ENCODE results near the gene ATP5F1D. TPM values are rescaled to one million over a fixed set of nuclear protein-coding genes. Genes with fewer than 3 reads are reported as not detected.

The ATP5F1D gene
- total RNA-seq, 2 donors from 2014 or later = 156 to 157 TPM

- DNase-seq = no peak
- no peak for TF ChIP-seq POLR2A (IDR thresholded peaks at IDR 0.05)
- no peak for TF ChIP-seq CTCF (IDR thresholded peaks at IDR 0.05)
- ATAC-seq = no peak
- no peaks in the 10 kb centered on the region for H3K27me3 ChIP-seq
- 91 to 93% methylated on average over 3 to 16 of the region's 16 CpGs for WGBS, 2 donors
- intact Hi-C loops (cut with DNase I) = no loop called here
- no peak overlapping the region for H3K4me3 ChIP-seq
- H3K27ac ChIP-seq = no peak overlapping the region
- H3K4me1 ChIP-seq = peaks cover 10% of the 10 kb centered on the region
- no peaks in the 10 kb centered on the region for H3K9me3 ChIP-seq
- peaks cover 5 to 8% of the 10 kb centered on the region in 2 donors for H3K36me3 ChIP-seq (replicated peaks in 1 of 2; ENCODE audit: insufficient read depth in 1 of 2, low read depth in 2 of 2)
Observed at GRCh38 chr19:1224847-1225246, 16.7 kb upstream of the ATP5F1D start.

- TF ChIP-seq POLR2A (IDR thresholded peaks at IDR 0.05) (no peak), CTCF (IDR thresholded peaks at IDR 0.05) (no peak)
- Histone ChIP-seq H3K27me3 (no peaks in the 10 kb centered on the region), H3K9me3 (no peaks in the 10 kb centered on the region), H3K36me3 (replicated peaks in 1 of 2; ENCODE audit: insufficient read depth in 1 of 2, low read depth in 2 of 2) (peaks cover 5 to 8% of the 10 kb centered on the region in 2 donors), H3K4me3 (no peak overlapping the region), H3K4me1 (peaks cover 10% of the 10 kb centered on the region), H3K27ac (no peak overlapping the region)
- intact Hi-C loops (cut with DNase I) = no loop called here
- ATAC-seq (no peak), DNase-seq (no peak)
- 83 to 100% methylated on average over 3 to 26 of the region's 29 CpGs for WGBS, 2 donors
Observed at GRCh38 chr19:1225440-1226226, 15.9 kb upstream of the ATP5F1D start.

GRCh38 chr19:1226227-1226518, 15.4 kb upstream of the ATP5F1D start:
- TF ChIP-seq CTCF (IDR thresholded peaks at IDR 0.05) = no peak
- no peak for TF ChIP-seq POLR2A (IDR thresholded peaks at IDR 0.05)
- 93% methylated on average over 5 of the region's 11 CpGs; no CpG with 5 or more reads in 1 of the 2 donors for WGBS, 2 donors
- ATAC-seq = no peak
- H3K4me3 ChIP-seq = no peak overlapping the region
- H3K9me3 ChIP-seq = no peaks in the 10 kb centered on the region
- no peak overlapping the region for H3K27ac ChIP-seq
- H3K4me1 ChIP-seq = peaks cover 10% of the 10 kb centered on the region
- H3K36me3 ChIP-seq (replicated peaks in 1 of 2; ENCODE audit: insufficient read depth in 1 of 2, low read depth in 2 of 2) = peaks cover 5 to 7% of the 10 kb centered on the region in 2 donors
- intact Hi-C loops (cut with DNase I) = no loop called here
- H3K27me3 ChIP-seq = no peaks in the 10 kb centered on the region
- DNase-seq = no peak

GRCh38 chr19:1226522-1227303, 14.8 kb upstream of the ATP5F1D start:
- peaks cover 4% of the 10 kb centered on the region for H3K4me1 ChIP-seq
- no peak for DNase-seq
- TF ChIP-seq POLR2A (IDR thresholded peaks at IDR 0.05) = no peak
- no peak for TF ChIP-seq CTCF (IDR thresholded peaks at IDR 0.05)
- H3K9me3 ChIP-seq = no peaks in the 10 kb centered on the region
- H3K36me3 ChIP-seq (replicated peaks in 1 of 2; ENCODE audit: insufficient read depth in 1 of 2, low read depth in 2 of 2) = peaks cover 5 to 7% of the 10 kb centered on the region in 2 donors
- no peak overlapping the region for H3K27ac ChIP-seq
- ATAC-seq = no peak
- intact Hi-C loops (cut with DNase I) = no loop called here
- no peak overlapping the region for H3K4me3 ChIP-seq
- H3K27me3 ChIP-seq = no peaks in the 10 kb centered on the region
- 94 to 100% methylated on average over 4 to 48 of the region's 50 CpGs for WGBS, 2 donors

Data from body of pancreas (tissue), 4 donors.